ENCODE results near the gene NUP35. TPM values are rescaled to one million over a fixed set of nuclear protein-coding genes. Genes with fewer than 3 reads are reported as not detected.
A peak's percentile ranks its signal among the peaks of the same experiment; 100 is the strongest.

NUP35 gene
- total RNA-seq, 1 experiment from 2014 or later: 33.4 TPM

GRCh38 chr2:183172220-183172887 is 48.1 kb downstream of the NUP35 start:
- Histone ChIP-seq H4K20me1 (ENCODE audit: insufficient read depth) (no peaks in the 10 kb centered on the region; the same call in 1 of the 2 replicates), H2AFZ (ENCODE audit: low read depth, low read length, poor library complexity, severe bottlenecking) (no peak overlapping the region), H3K4me2 (ENCODE audit: low read length) (no peak overlapping the region), H3K9me2 (ENCODE audit: insufficient read depth) (no peaks in the 10 kb centered on the region), H3K27me3 (ENCODE audit: insufficient read depth, low read length) (no peaks in the 10 kb centered on the region), H3K9me3 (ENCODE audit: control insufficient read depth in 1 of 2, insufficient read depth in 1 of 2, low read depth in 1 of 2, low read length in 2 of 2) (no peaks in the 10 kb centered on the region), H3K9ac (ENCODE audit: low read length) (no peak overlapping the region), H3K27ac (ENCODE audit: low read depth, low read length) (no peak overlapping the region), H3K4me1 (ENCODE audit: control insufficient read depth in 1 of 2, insufficient read depth in 2 of 2, low read length in 2 of 2) (no peaks in the 10 kb centered on the region), H3K36me3 (ENCODE audit: control insufficient read depth in 1 of 2, insufficient read depth in 2 of 2, low read length in 2 of 2) (peaks cover 0 to 3% of the 10 kb centered on the region in 2 experiments; a peak in 1 of 4 replicates), H3K79me2 (ENCODE audit: insufficient read depth, low read length) (peaks cover 65% of the 10 kb centered on the region), H3K4me3 (replicated peaks in 1 of 2; ENCODE audit: low read depth in 1 of 2, low read length in 2 of 2) (no peak overlapping the region)
- peak; percentile 75 for ATAC-seq
- CTCF ChIA-PET: interaction anchor here (1.1 kb wide), 1 partner anchor 16 kb away, joined by 3 read pairs; no protein-coding TSS in a partner anchor
- intact Hi-C loops (cut with micrococcal nuclease): no loop called here
- no TSS peak for BruUV-seq (replicated peaks)
- TF ChIP-seq CTCF (IDR thresholded peaks at IDR 0.05 in 2 of 3, conservative IDR thresholded peaks at IDR 0.05 in 1 of 3; ENCODE audit: borderline replicate concordance in 1 of 3, insufficient read depth in 1 of 3, low read depth in 2 of 3, low read length in 2 of 3): peak in 1 of 3 experiments; percentile 12; a peak in 1 of 6 replicates
- no peak for TF ChIP-seq CBX3 (IDR thresholded peaks at IDR 0.05; ENCODE audit: low read depth)
- POLR2A ChIA-PET: no interaction called here
- DNase-seq (ENCODE audit: low read depth, low spot score): no peak
- RAD21 ChIA-PET (ENCODE audit: low non-redundant PET in 1 of 2, low total read pairs in 2 of 2, uncharacterized antibody in 2 of 2, unreplicated experiment in 2 of 2): no interaction called here

GRCh38 chr2:183179156-183179555 is 54.9 kb downstream of the NUP35 start:
- no peaks in the 10 kb centered on the region for H4K20me1 ChIP-seq (ENCODE audit: insufficient read depth)
- no peaks in the 10 kb centered on the region for H3K4me1 ChIP-seq (ENCODE audit: control insufficient read depth in 1 of 2, insufficient read depth in 2 of 2, low read length in 2 of 2)
- H3K4me3 ChIP-seq (replicated peaks in 1 of 2; ENCODE audit: low read depth in 1 of 2, low read length in 2 of 2): no peak overlapping the region
- H3K9me2 ChIP-seq (ENCODE audit: insufficient read depth): no peaks in the 10 kb centered on the region
- H2AFZ ChIP-seq (ENCODE audit: low read depth, low read length, poor library complexity, severe bottlenecking): no peak overlapping the region
- no peaks in the 10 kb centered on the region for H3K27me3 ChIP-seq (ENCODE audit: insufficient read depth, low read length)
- RAD21 ChIA-PET (ENCODE audit: low non-redundant PET in 1 of 2, low total read pairs in 2 of 2, uncharacterized antibody in 2 of 2, unreplicated experiment in 2 of 2): no interaction called here
- ATAC-seq: no peak
- H3K9me3 ChIP-seq (ENCODE audit: control insufficient read depth in 1 of 2, insufficient read depth in 1 of 2, low read depth in 1 of 2, low read length in 2 of 2): no peaks in the 10 kb centered on the region
- peaks cover 28% of the 10 kb centered on the region for H3K79me2 ChIP-seq (ENCODE audit: insufficient read depth, low read length)
- POLR2A ChIA-PET: no interaction called here
- peaks cover 2 to 16% of the 10 kb centered on the region in 2 experiments; a peak in 1 of 4 replicates for H3K36me3 ChIP-seq (ENCODE audit: control insufficient read depth in 1 of 2, insufficient read depth in 2 of 2, low read length in 2 of 2)
- CTCF ChIA-PET: no interaction called here
- intact Hi-C loops (cut with micrococcal nuclease): no loop called here
- TF ChIP-seq ELF1 (IDR thresholded peaks at IDR 0.05; ENCODE audit: borderline replicate concordance, low read depth) (no peak), SIN3A (IDR thresholded peaks at IDR 0.05; ENCODE audit: low read depth) (no peak), ZFX (IDR thresholded peaks at IDR 0.05) (no peak), MAX (IDR thresholded peaks at IDR 0.05) (no peak), JUND (IDR thresholded peaks at IDR 0.05) (no peak), CTCF (IDR thresholded peaks at IDR 0.05 in 2 of 3, conservative IDR thresholded peaks at IDR 0.05 in 1 of 3; ENCODE audit: borderline replicate concordance in 1 of 3, insufficient read depth in 1 of 3, low read depth in 2 of 3, low read length in 2 of 3) (no peak)
- no TSS peak for BruUV-seq (replicated peaks)
- H3K27ac ChIP-seq (ENCODE audit: low read depth, low read length): no peak overlapping the region
- H3K4me2 ChIP-seq (ENCODE audit: low read length): no peak overlapping the region
- H3K9ac ChIP-seq (ENCODE audit: low read length): no peak overlapping the region
- DNase-seq (ENCODE audit: low read depth, low spot score): no peak
